Activated T-cell treated with anti-CD3 and anti-CD28 coated beads, Interleukin-2, amount 50 U/mL, for 48 hours (primary cell): Measurements from ENCODE around the gene CCNL2.
"Not testable (repeated sequence)": the region's sequence is repeated elsewhere in the genome, so short reads cannot be mapped to it uniquely, and the experiment has no call there.

Source experiments
- DNase-seq, 2 experiments: peaks; one replicate each; pipeline ENCODE4 v3.0.0-alpha.2; 2020

The CCNL2 gene

GRCh38 chr1:1419813-1420653 lies 20.9 kb upstream of the CCNL2 start:
- DNase-seq, result no peak

- no peak for DNase-seq
Measured at GRCh38 chr1:1419363-1419812, 20.3 kb upstream of the CCNL2 start.

GRCh38 chr1:1418464-1419362 lies 19.6 kb upstream of the CCNL2 start:
- DNase-seq, result no peak

- not testable (repeated sequence) for DNase-seq
Measured at GRCh38 chr1:1417825-1418463, 18.8 kb upstream of the CCNL2 start.

GRCh38 chr1:1417396-1417795 lies 18.3 kb upstream of the CCNL2 start:
- not testable (repeated sequence) for DNase-seq

- DNase-seq, result no peak
Measured at GRCh38 chr1:1415751-1416150, 16.6 kb upstream of the CCNL2 start.

GRCh38 chr1:1412311-1412902 lies 13.3 kb upstream of the CCNL2 start:
- DNase-seq, result not testable (repeated sequence)

GRCh38 chr1:1411626-1412025 lies 12.5 kb upstream of the CCNL2 start:
- no peak for DNase-seq

GRCh38 chr1:1410238-1410637 lies 11.1 kb upstream of the CCNL2 start:
- DNase-seq, result not testable (repeated sequence)

GRCh38 chr1:1407636-1408318 lies 8.6 kb upstream of the CCNL2 start:
- DNase-seq, result peak in 1 of 2 experiments; percentile 48

GRCh38 chr1:1406821-1407635 lies 7.9 kb upstream of the CCNL2 start, which contains the start of gene MRPL20:
MRPL20 (minus strand) TSS chr1:1407293; CDS start chr1:1407217, 76 bp downstream.
- peak; percentile 97 for DNase-seq

- DNase-seq, result no peak
Measured at GRCh38 chr1:1406101-1406820, 7.1 kb upstream of the CCNL2 start.

- no peak for DNase-seq
Measured at GRCh38 chr1:1403653-1404052, 4.5 kb upstream of the CCNL2 start.

GRCh38 chr1:1402901-1403392 lies 3.8 kb upstream of the CCNL2 start:
- DNase-seq, result not testable (repeated sequence)

- peak; percentile 67 to 68 for DNase-seq
Measured at GRCh38 chr1:1402072-1402900, 3.2 kb upstream of the CCNL2 start.

GRCh38 chr1:1401457-1402010 lies 2.4 kb upstream of the CCNL2 start:
- DNase-seq, result no peak

GRCh38 chr1:1400576-1401456 lies 1.7 kb upstream of the CCNL2 start:
- no peak for DNase-seq
